IMR-90 (cell line): ENCODE data around the gene EHBP1. TPM values are rescaled to one million over a fixed set of nuclear protein-coding genes. Genes with fewer than 3 reads are reported as not detected.

Experiments used
- ATAC-seq: fragments of 200-7000 bp; cut with Tn5 transposase; 2 replicates; pipeline ENCODE4 v1.9.1; 2020; ENCODE audit warnings: low read depth, mild to moderate bottlenecking, moderate library complexity
- BruUV-seq: library from RNA; stranded (reverse); fragments of 400-500 nt; replicated peaks from 2 replicates; lab custom pipeline; 2021; lab: Mats Ljungman, UMichigan
- CTCF ChIA-PET: fragments of 300-600 bp; formaldehyde crosslinking; extraction: SDS; loops from one replicate; lab custom pipeline; 2021; ENCODE audit warnings: antibody characterized with exemption; lab: Yijun Ruan, JAX
- POLR2A ChIA-PET: fragments of 300-600 bp; sonication (Branson Sonifier 250); formaldehyde crosslinking; loops from one replicate; lab custom pipeline; 2022; ENCODE audit warnings: antibody characterized with exemption; ENCODE audit not compliant: unreplicated experiment; lab: Charles Lee
- DNase-seq: peaks from one replicate; pipeline ENCODE4 v3.0.0; 2013
- H2AFZ ChIP-seq: replicated peaks from 2 replicates; pipeline ENCODE3; 2013; ENCODE audit warnings: low read length, mild to moderate bottlenecking; ENCODE audit not compliant: poor library complexity
- H2AK5ac ChIP-seq: 2 replicates; pipeline ENCODE4 v1.6.1; 2013; ENCODE audit warnings: low read depth, low read length, inconsistent platforms
- H2AK9ac ChIP-seq: replicated peaks from 2 replicates; pipeline ENCODE3; 2013; ENCODE audit warnings: mild to moderate bottlenecking, low read depth, low read length, moderate library complexity; ENCODE audit not compliant: poor library complexity
- H2BK120ac ChIP-seq: 2 replicates; pipeline ENCODE4 v1.6.1; 2013; ENCODE audit warnings: low read depth, low read length, inconsistent platforms
- H2BK15ac ChIP-seq: 3 replicates; pipeline ENCODE4 v1.6.1; 2013; ENCODE audit warnings: low read depth, low read length, inconsistent platforms
- H2BK20ac ChIP-seq: 2 replicates; pipeline ENCODE4 v1.6.1; 2013; ENCODE audit warnings: low read depth, mild to moderate bottlenecking, inconsistent platforms, low read length, moderate library complexity
- H2BK5ac ChIP-seq: 2 replicates; pipeline ENCODE4 v1.6.1; 2013; ENCODE audit warnings: mild to moderate bottlenecking, low read depth, low read length, inconsistent platforms; ENCODE audit not compliant: poor library complexity, severe bottlenecking
- H3K14ac ChIP-seq: replicated peaks from 2 replicates; pipeline ENCODE4 v1.6.1; 2013; ENCODE audit warnings: low read depth, low read length, inconsistent platforms
- H3K18ac ChIP-seq: 2 replicates; pipeline ENCODE4 v1.6.1; 2013; ENCODE audit warnings: low read depth, low read length, control low read depth
- H3K23ac ChIP-seq: 2 replicates; pipeline ENCODE4 v1.6.1; 2013; ENCODE audit warnings: low read depth, low read length, inconsistent platforms
- H3K27ac ChIP-seq: 2 replicates; pipeline ENCODE4 v1.5.1; 2013; ENCODE audit warnings: mild to moderate bottlenecking, control low read depth, low read length; ENCODE audit not compliant: insufficient read depth
- H3K27me3 ChIP-seq: 2 replicates; pipeline ENCODE4 v1.6.1; 2013; ENCODE audit warnings: low read length; ENCODE audit not compliant: control insufficient read depth, insufficient read depth
- H3K36me3 ChIP-seq: 2 replicates; pipeline ENCODE4 v1.6.1; 2013; ENCODE audit warnings: low read length, mixed read lengths; ENCODE audit not compliant: control insufficient read depth, insufficient read depth
- H3K4ac ChIP-seq: 2 replicates; pipeline ENCODE4 v1.6.1; 2013; ENCODE audit warnings: low read depth, low read length, inconsistent platforms
- H3K4me1 ChIP-seq: 2 replicates; pipeline ENCODE4 v1.6.1; 2013; ENCODE audit warnings: low read length, mixed read lengths; ENCODE audit not compliant: control insufficient read depth, insufficient read depth
- H3K4me2 ChIP-seq: 2 replicates; pipeline ENCODE4 v1.6.1; 2013; ENCODE audit warnings: low read depth, mild to moderate bottlenecking, control low read depth, low read length, moderate library complexity
- H3K4me3 ChIP-seq: 2 replicates; pipeline ENCODE4 v1.5.1; 2013; ENCODE audit warnings: low read depth, mild to moderate bottlenecking, control low read depth, low read length, moderate library complexity; ENCODE audit not compliant: insufficient read depth
- H3K56ac ChIP-seq: 2 replicates; pipeline ENCODE4 v1.6.1; 2013; ENCODE audit warnings: low read length, inconsistent platforms; ENCODE audit not compliant: insufficient read depth; ENCODE audit errors: extremely low read depth
- H3K79me1 ChIP-seq, 2 experiments: 2 replicates each; pipeline ENCODE4 v1.6.1; 2013; ENCODE audit warnings: low read length in 2 of 2, inconsistent platforms in 1 of 2, low read depth in 1 of 2
- H3K9ac ChIP-seq: 2 replicates; pipeline ENCODE4 v1.6.1; 2013; ENCODE audit warnings: low read depth, low read length, control low read depth
- H3K9me1 ChIP-seq: 2 replicates; pipeline ENCODE4 v1.6.1; 2013; ENCODE audit warnings: low read length, inconsistent platforms; ENCODE audit not compliant: insufficient read depth
- H3K9me3 ChIP-seq: 2 replicates; pipeline ENCODE4 v1.6.1; 2013; ENCODE audit warnings: low read length; ENCODE audit not compliant: control insufficient read depth, insufficient read depth
- H4K20me1 ChIP-seq: 2 replicates; pipeline ENCODE4 v1.6.1; 2013; ENCODE audit warnings: low read length, inconsistent platforms; ENCODE audit not compliant: insufficient read depth
- H4K5ac ChIP-seq: 2 replicates; pipeline ENCODE4 v1.6.1; 2013; ENCODE audit warnings: mild to moderate bottlenecking, low read depth, low read length, control low read depth
- H4K8ac ChIP-seq, 2 experiments: 2 replicates each; pipeline ENCODE4 v1.6.1; 2013; ENCODE audit warnings: low read depth in 2 of 2, low read length in 2 of 2, control low read depth in 1 of 2, inconsistent platforms in 1 of 2
- H4K91ac ChIP-seq: 2 replicates; pipeline ENCODE4 v1.6.1; 2013; ENCODE audit warnings: low read depth, low read length, inconsistent platforms; ENCODE audit not compliant: insufficient read depth
- BHLHE40 ChIP-seq: fragments of 150-350 bp; IDR thresholded peaks from 2 replicates; pipeline ENCODE4 v1.6.1; 2016; ENCODE audit warnings: mild to moderate bottlenecking, low read depth, low read length
- CEBPB ChIP-seq: IDR thresholded peaks from 2 replicates; pipeline ENCODE4 v1.6.1; 2012; ENCODE audit warnings: low read depth, low read length, improper control_type of control experiment
- CHD1 ChIP-seq: IDR thresholded peaks from 2 replicates; pipeline ENCODE4 v1.6.1; 2012; ENCODE audit warnings: low read depth, low read length, improper control_type of control experiment
- CTCF ChIP-seq: conservative IDR thresholded peaks from 2 replicates; pipeline ENCODE4 v1.5.1; 2012; ENCODE audit warnings: mild to moderate bottlenecking, low read depth, low read length, improper control_type of control experiment
- ELK1 ChIP-seq: fragments of 150-350 bp; IDR thresholded peaks from 2 replicates; pipeline ENCODE4 v1.6.1; 2016; ENCODE audit warnings: low read depth, mild to moderate bottlenecking, low read length, moderate library complexity, borderline replicate concordance
- FOS ChIP-seq: fragments of 150-350 bp; IDR thresholded peaks from 2 replicates; pipeline ENCODE4 v1.6.1; 2016; ENCODE audit warnings: low read depth, low read length
- MAFK ChIP-seq: IDR thresholded peaks from 2 replicates; pipeline ENCODE4 v1.6.1; 2012; ENCODE audit warnings: low read depth, low read length, improper control_type of control experiment
- MAZ ChIP-seq: IDR thresholded peaks from 2 replicates; pipeline ENCODE4 v1.6.1; 2012; ENCODE audit warnings: low read depth, mild to moderate bottlenecking, low read length, improper control_type of control experiment, moderate library complexity, borderline replicate concordance
- MXI1 ChIP-seq: IDR thresholded peaks from 2 replicates; pipeline ENCODE4 v1.6.1; 2012; ENCODE audit warnings: low read depth, mild to moderate bottlenecking, low read length, moderate library complexity, borderline replicate concordance
- NFE2L2 ChIP-seq: fragments of 150-350 bp; IDR thresholded peaks from 2 replicates; pipeline ENCODE4 v1.6.1; 2016; ENCODE audit warnings: low read depth, mild to moderate bottlenecking, low read length
- POLR2A ChIP-seq: IDR thresholded peaks from 2 replicates; pipeline ENCODE4 v1.6.1; 2012; ENCODE audit warnings: mild to moderate bottlenecking, low read depth, low read length
- RAD21 ChIP-seq: IDR thresholded peaks from 2 replicates; pipeline ENCODE4 v1.6.1; 2012; ENCODE audit warnings: low read length, improper control_type of control experiment
- RCOR1 ChIP-seq: IDR thresholded peaks from 2 replicates; pipeline ENCODE4 v1.6.1; 2012; ENCODE audit warnings: mild to moderate bottlenecking, low read length, improper control_type of control experiment; ENCODE audit not compliant: insufficient replicate concordance
- RFX5 ChIP-seq: IDR thresholded peaks from 2 replicates; pipeline ENCODE4 v1.8.0; 2012; ENCODE audit warnings: low read depth, mild to moderate bottlenecking, low read length, moderate library complexity
- SMC3 ChIP-seq: fragments of 150-350 bp; IDR thresholded peaks from 2 replicates; pipeline ENCODE4 v1.6.1; 2016; ENCODE audit warnings: low read depth, mild to moderate bottlenecking, antibody characterized with exemption, low read length, moderate library complexity
- USF2 ChIP-seq: fragments of 150-350 bp; IDR thresholded peaks from 2 replicates; pipeline ENCODE4 v1.6.1; 2017; ENCODE audit warnings: mild to moderate bottlenecking, antibody characterized with exemption, low read length, low read depth
- WGBS, 2 experiments: methylation state at CpG; one replicate each; pipeline versions ENCODE4 v1.1.5 to v1.1.7; 2013; ENCODE audit warnings: missing lambda C conversion rate in 2 of 2; ENCODE audit not compliant: insufficient read length in 1 of 2; ENCODE audit errors: extremely low coverage in 2 of 2; 5-methylcytosine and 5-hydroxymethylcytosine counted together
- dilution Hi-C: fragments of 300-500 bp; cut with HindIII; formaldehyde crosslinking; loops from one replicate; pipeline ENCODE4 v1.14.3; 2018; ENCODE audit warnings: low sequenced_read_pairs; ENCODE audit not compliant: unreplicated experiment
- in situ Hi-C: fragments of 300-500 bp; cut with MboI; formaldehyde crosslinking; loops from 3 replicates; pipeline ENCODE4 v1.14.3; 2019; ENCODE audit warnings: low sequenced_read_pairs, inconsistent platforms, mixed read lengths
- intact Hi-C: fragments of 100-400 bp; cut with micrococcal nuclease; formaldehyde crosslinking; loops from 2 replicates; pipeline ENCODE4 v1.10.0; 2022
- polyA plus RNA-seq, 3 experiments: library from polyadenylated mRNA; depleted of rRNA; stranded (reverse); fragments of >200 nt; gene quantifications; 2 replicates each; pipeline ENCODE4 v1.2.3, GENCODE V29; 2012; ENCODE audit warnings: low replicate concordance in 1 of 3
- total RNA-seq: library from RNA; depleted of rRNA; stranded (reverse); fragments of >200 nt; gene quantifications from 2 replicates; pipeline ENCODE4 v1.2.3, GENCODE V29; 2012

EHBP1 gene
- total and polyA plus RNA-seq, 2 of the 4 experiments (the other 2 are of a cell fraction): 28.3 to 44.4 TPM

- Histone ChIP-seq H3K4me2 (no peak overlapping the region), H3K56ac (no peak overlapping the region), H3K36me3 (peaks cover 5% of the 10 kb centered on the region; the same call in 1 of the 2 replicates), H3K4ac (no peak overlapping the region), H3K23ac (no peak overlapping the region), H2BK15ac (no peak overlapping the region), H3K14ac (no peak overlapping the region), H3K27me3 (no peaks in the 10 kb centered on the region), H2BK5ac (no peak overlapping the region), H2BK20ac (no peak overlapping the region), H2AK5ac (no peak overlapping the region), H4K20me1 (no peaks in the 10 kb centered on the region), H3K4me1 (no peaks in the 10 kb centered on the region), H3K9me1 (peaks cover 3% of the 10 kb centered on the region; the same call in 1 of the 2 replicates), H3K79me1 (no peaks in the 10 kb centered on the region), H4K91ac (no peak overlapping the region), H3K27ac (no peak overlapping the region), H3K9me3 (no peaks in the 10 kb centered on the region), H3K4me3 (no peak overlapping the region), H2AFZ (no peak overlapping the region), H2BK120ac (no peak overlapping the region), H4K5ac (no peak overlapping the region), H4K8ac (no peak overlapping the region), H2AK9ac (no peak overlapping the region), H3K18ac (no peak overlapping the region), H3K9ac (no peak overlapping the region)
- WGBS, 2 experiments: no CpG with 5 or more reads among the region's 2 CpGs
- ChIA-PET CTCF (interaction anchor here (0.8 kb wide), 1 partner anchor 28 kb away, joined by 3 read pairs; no protein-coding TSS in a partner anchor), POLR2A (no interaction called here)
- no TSS peak for BruUV-seq
- no peak for TF ChIP-seq RAD21
- no peak for TF ChIP-seq BHLHE40
- no peak for TF ChIP-seq MAZ
- TF ChIP-seq NFE2L2: no peak
- no peak for TF ChIP-seq MXI1
- TF ChIP-seq FOS: no peak
- TF ChIP-seq CEBPB: no peak
- TF ChIP-seq USF2: no peak
- TF ChIP-seq POLR2A: no peak
- TF ChIP-seq CHD1: no peak
- no peak for TF ChIP-seq MAFK
- no peak for TF ChIP-seq CTCF
- no peak for TF ChIP-seq RCOR1
- TF ChIP-seq ELK1: no peak
- TF ChIP-seq RFX5: no peak
- no peak for TF ChIP-seq SMC3
- intact Hi-C loops: no loop called here
- dilution Hi-C loops: no loop called here
- ATAC-seq: no peak
- in situ Hi-C loops: no loop called here
- DNase-seq: no peak
These were observed 266.4 kb downstream of the EHBP1 start for GRCh38 chr2:62971936-62972335.
